Suppressor macrophage (primary cell): Measurements from ENCODE around the gene CCNJL.
"Not testable (repeated sequence)": the region's sequence is repeated elsewhere in the genome, so short reads cannot be mapped to it uniquely, and the experiment has no call there.

Experiments
- DNase-seq, 4 experiments: peaks; one replicate each; pipeline ENCODE4 v3.0.0-alpha.2; 2020 to 2022
- total RNA-seq, 17 experiments: gene quantifications; one replicate each; lab custom pipeline; 2026; ENCODE audit warnings: mixed read lengths in 6 of 17, inconsistent platforms in 3 of 17; lab: John Stamatoyannopoulos, UW

The CCNJL gene, protein sequence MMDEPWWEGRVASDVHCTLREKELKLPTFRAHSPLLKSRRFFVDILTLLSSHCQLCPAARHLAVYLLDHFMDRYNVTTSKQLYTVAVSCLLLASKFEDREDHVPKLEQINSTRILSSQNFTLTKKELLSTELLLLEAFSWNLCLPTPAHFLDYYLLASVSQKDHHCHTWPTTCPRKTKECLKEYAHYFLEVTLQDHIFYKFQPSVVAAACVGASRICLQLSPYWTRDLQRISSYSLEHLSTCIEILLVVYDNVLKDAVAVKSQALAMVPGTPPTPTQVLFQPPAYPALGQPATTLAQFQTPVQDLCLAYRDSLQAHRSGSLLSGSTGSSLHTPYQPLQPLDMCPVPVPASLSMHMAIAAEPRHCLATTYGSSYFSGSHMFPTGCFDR
- total RNA-seq: 0 to 3.1 (median 0) reads per million in 17 experiments

DNA sequence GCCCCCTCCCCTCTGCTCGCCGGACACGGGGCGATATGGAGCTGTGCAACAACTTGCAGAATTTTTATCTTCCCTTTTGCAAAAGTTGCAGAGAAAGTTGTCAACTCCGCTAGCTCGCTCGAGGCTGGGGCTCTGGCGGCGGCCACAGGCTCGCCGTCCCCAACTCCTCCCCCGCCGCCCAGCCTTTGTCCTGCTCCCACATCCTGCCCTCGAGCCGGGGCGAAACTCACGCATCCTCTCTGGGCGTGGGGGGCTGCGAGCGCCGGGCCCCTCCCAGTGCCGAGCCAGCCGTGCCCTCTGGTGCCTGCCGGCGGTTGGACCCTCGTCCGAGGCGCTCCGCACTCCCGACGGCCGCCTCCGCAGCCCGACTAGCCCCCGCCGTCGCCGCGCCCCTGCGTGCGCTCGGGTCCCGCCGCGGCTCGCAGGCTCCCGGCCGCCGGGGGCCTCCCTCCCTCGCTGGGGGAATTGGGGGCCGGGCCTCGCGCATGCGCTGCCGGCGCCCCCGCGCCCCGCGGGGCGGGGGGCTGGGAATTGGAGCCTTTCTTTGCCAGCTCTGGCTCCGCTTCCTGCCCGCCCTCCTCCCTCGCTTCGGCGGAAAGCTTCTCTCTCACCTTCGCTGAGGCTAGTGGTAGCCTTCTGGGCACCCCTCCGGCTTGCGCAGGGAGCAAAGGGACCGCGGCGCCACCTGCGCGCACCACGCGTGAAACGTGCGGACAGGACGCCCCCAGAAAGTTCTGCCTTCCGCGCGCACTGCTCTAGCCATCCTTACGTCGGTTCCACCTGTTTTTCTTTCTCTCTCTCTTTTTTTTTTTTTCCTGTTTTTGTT lies at the start of gene CCNJL:
Gene CCNJL, minus strand, starts transcription at position 431 of the 826 bp plus-strand sequence. CDS start 641 bp downstream, outside the sequence.
- DNase-seq: peak in 3 of 4 experiments; percentile 11 to 39 (median 24)

DNA sequence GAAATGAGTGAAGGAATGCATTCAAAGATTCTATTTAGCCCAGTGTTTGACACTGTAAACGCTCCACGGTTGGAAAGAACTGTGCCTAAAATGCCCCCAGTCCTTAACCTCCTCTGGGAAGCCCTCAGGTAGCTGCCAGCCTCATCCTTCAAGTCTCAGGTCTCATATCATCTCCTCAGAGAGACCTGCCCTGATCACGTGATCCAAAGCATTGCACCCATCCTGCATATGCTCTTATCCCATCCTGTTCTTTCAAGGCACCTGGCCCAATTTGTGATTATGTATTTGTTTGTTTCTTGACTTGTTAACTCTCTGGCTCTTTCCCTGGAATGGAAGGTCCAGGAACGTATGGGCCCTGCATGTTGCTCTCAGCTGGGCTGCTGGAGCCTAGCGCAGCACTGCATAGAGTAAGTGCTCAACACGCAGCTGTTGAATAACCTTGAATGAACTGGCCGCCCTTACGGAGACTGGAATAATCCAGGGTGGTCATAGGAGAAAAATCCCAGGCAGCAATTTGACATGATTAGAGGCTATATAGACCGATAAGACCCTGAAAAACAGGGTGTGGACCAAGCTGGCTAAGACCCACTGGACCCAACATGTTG lies 49.4 kb upstream of the CCNJL start:
- no peak for DNase-seq

DNA sequence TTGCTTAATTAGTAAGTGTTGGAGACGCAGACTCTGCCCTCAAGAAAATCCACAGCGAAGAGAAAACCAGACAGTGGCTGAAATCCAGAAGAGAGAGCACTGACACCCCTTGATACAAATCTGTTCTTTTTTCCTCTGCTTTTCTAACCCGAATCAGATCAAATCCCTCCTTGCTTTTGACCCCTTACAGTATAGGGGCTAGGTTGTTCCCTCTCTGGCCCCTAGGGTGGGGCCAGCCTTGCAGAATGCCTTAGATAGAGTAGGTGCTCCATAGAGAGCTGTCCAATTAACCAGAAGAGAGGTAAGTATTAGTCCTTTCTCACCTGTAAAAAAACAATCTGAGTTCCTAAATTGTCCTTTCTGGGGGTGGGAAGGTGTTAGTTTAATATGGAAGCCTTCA lies 47.9 kb upstream of the CCNJL start:
- DNase-seq: no peak

DNA sequence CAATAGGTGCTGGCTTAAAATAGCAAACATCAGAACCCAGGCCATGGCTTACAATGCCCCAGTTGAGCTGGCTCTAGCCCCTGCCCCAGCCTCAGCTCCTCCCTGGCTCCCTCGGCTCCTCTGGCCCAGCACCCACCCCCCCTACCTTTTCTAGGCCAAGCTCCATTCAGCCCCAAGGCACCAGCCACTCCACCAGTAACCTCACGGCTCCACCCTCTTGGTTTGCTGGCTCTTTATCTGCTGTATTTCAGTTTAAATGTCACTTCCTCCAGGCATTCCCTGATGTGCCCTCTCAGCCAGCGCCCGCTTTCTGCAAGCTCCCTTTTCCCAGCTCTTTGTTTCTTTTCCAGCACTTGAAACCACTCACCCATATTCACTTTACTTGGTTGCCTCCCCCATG lies 47.5 kb upstream of the CCNJL start:
- no peak for DNase-seq

DNA sequence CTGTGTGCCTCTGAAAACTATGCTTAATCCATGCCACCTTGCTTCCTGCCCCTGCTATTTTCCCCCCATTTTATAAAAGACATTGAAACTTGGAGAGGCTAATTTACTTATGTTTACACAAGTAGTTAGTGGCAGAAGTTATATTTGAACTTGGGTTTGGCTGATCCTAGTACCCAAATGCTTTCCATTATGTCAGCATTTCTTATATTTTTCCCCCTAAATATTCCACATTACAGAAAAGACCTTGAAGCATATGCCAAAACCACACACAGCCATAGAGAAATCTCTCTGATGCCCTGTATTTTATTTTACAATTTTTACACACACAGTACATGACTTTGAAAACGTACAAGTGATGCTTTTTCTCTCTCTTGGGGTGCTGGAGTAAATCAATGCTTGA lies 46.9 kb upstream of the CCNJL start:
- DNase-seq: no peak

DNA sequence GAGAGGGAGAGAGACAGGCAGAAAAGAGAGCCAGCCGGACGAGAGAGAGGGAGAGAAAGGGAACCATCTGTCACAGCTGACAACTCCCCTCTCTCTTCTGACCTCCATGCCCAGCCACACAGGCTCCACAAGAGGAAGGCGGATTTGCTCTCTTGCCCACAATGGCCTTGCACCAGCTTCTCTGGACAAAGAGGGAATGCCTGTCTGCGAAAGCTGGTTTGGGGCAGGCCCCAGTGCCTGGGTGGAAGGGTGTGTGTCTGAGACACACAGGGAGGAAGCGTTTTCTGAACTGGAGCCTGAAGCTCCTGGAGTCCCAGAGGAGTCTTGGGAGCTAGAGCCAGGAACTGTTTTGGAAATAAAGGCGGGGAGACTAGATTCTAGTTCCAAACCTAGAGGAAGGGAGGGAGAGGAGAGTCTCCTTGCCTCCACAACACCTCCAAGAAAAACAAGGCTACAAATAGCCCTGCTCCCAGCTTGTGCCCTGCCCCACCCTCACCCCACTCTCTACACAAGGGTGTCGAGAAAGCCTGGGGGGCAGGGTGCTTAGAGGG lies 45.6 kb upstream of the CCNJL start:
- DNase-seq: no peak

DNA sequence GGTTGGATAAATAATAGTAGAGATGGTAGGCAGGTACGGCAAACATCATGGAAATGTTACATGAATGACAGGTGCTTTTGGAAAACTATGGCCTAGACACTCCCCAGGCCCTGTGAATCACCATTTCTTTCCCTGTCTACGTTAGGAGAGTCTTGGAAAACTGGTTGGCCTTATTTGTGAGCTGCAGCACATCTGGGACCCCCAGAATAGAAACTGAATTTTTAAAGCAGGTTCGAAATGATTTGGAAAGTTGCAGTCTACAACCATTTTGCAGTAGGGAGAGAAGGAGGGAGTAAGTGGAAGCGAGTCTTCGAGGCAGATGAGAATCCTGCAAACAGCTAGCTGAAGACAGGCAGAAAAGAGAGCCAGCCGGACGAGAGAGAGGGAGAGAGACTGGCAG lies 45.0 kb upstream of the CCNJL start:
- no peak for DNase-seq

DNA sequence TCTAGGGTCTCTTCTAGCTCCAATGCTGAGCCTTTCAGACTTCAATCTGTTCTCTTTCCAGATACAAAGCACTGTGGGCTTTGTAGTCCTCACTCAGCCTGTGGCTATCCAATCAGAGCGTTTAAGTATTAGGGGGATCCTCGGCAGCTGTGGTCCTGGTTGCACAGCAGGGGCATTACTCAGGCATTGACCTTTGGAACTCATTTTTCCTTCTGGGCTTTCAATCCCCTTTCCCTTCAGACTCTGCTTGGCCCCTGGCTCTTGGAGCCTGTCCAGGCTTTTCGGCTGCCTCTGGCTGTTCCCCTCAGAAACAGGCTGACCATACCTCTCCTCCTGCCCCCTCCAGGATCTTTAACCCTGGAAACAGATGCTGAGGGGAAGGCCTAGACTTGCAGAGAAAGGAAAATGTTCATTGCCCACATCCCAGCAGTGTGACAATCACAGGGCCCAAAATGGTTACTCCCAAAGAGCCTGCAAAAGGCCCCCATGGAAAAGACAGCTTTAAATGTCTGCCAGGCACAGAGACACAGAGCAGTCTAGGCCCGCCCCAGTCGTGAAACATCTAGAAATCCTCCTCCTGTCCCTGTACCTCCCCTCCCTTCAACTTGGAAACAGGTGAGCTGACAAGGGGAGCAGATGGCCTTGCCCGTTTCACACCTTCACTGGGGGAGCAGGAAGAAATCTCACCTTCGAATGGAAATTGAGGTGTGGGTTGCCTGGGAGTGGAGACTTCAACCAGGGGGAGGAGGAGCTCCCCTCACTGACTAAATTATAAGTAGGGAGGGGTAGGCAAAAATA lies 44.4 kb upstream of the CCNJL start:
- no peak for DNase-seq

DNA sequence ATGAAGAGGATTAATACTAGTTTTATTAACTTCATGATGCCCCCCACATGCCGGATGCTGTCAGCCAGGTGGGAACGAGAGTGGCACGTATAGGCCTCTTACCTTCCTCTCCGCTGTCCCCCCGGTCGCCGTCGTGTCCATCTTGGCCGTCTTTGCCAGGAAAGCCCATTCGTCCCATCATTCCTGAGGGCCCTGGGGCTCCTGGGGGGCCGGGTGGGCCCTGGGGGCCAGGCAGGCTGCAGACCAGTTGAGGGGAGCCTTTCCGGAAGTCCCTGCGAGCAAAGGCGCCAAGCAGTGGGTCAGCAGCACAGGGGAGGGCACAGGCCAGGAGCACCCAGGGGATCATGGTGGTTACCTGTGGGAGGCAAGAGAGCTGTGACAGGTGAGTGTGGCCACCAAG lies 42.3 kb upstream of the CCNJL start:
- DNase-seq: no peak

DNA sequence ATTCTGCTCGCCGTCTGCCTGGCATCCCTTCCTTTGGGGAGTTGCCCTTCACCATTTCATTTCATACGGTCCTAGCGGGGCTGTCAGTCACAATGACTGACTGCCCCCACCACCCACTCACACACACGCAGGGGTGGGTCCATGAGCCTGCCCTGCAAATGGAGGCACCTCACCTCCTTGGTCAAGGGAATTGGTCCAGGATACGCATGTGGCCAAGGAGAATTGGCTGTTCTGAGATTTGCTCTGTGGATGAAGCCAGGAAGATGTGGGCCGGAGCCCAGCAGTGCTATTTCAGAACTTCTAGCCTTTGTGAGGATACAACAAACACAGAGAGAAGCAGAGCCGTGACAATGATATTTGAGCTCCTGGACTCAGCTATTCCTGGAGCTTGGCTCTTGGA lies 41.0 kb upstream of the CCNJL start:
- DNase-seq: no peak

DNA sequence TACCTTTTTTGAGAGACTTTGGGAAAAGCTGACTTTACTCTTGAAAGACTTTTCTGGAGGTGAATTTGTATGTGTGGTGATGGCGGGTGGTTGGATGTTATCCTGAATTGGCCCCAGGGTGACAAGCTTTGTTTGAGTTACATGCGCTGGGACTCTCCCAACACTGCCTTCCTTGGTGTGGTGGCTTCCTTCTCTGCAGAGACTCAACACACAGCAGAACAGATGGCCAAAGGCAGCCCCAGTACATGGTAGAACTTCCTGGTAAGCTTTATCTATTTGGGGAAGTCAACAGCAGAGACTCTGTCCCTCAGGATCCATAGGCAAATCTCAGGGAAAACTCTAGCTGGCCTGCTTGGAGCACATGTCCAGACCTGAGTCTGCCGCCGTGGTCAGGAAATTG lies 39.9 kb upstream of the CCNJL start:
- peak in 3 of 4 experiments; percentile 10 to 35 (median 26) for DNase-seq

DNA sequence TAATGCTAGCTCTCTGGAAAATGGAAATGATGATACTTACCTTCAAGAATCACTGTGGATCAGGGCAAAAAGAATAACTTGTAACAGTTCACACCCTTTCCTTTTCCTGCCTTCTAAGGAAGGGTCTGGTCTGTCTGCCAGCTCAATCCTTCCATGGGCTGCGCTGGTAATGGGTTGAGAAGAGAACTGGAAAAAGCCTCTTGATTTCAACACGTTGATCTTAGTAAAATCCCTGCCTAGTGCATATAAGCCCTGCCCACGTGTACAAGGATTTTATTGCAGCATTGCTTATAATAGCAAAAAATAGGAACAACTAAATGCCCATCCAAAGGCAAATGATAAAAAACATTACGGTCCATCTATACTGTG lies 37.6 kb upstream of the CCNJL start:
- DNase-seq: no peak

DNA sequence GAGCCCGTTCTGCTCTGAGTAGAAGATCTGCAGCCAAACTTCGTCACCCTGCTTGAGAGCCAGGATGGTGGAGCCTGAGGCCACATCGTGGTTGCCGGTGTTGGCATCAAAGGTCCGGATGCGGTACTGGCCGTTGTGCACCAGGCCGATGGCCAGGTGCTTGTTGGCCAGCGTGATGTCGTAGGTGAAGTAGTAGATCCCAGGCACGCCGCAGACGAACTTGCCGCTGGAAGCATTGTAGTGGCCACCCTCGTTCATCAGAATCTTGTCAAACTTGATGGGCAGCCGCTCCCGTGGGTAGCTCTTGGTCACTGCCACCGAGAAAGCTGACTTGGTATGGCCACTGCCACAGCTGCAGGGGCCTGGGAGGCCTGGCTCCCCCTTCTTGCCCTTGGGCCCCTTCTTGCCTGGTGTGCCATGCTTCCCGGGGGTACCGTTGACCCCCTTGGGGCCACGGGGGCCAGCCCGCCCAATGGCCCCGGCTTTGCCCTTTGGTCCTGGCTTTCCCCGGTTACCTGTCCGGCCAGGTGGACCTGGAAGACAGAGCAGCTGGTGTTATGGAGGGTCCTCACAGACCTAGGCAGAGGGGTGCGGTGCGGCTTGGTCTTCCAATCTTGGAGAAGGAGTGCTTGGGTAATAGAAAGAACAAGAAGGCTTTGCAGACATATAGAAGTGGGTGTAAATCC lies 37.0 kb upstream of the CCNJL start:
- no peak for DNase-seq

DNA sequence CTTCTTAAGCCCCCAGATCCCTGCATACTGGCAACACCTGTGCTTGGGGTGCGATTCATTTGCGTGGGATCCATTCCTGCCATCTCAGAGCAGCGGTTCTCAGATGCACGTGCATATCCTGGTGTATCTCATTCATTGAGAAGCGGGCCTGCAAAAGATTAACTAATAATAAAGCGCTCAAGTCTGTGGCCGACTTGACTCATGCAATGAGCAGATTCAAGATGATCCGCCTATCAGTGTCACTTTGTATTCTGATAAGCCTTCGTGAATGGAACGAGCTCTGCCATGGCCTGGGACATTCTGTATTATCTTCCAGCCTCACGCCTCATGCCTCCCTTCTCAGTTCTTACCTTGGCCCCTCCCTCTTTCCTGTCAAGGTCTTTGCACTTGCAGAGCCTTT lies 35.7 kb upstream of the CCNJL start:
- DNase-seq: no peak

DNA sequence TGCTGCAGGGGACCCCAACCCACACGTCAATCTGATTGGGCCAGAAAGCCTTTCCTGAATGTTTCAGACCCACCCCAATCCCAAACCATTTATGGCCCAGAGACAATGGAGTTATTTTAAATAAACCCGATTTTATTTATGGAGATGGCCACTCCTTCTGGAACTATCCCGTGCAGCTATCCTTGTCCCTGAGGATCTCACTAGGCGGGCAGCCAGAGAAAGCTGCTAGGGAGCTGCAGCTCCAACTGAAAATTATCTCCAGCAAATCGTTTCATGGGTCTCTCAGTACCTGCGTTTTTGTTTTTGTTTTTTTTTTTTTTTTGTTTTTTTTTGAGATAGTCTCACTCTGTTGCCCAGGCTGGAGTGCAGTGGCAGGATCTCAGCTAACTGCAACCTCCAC lies 35.1 kb upstream of the CCNJL start:
- DNase-seq: no peak

DNA sequence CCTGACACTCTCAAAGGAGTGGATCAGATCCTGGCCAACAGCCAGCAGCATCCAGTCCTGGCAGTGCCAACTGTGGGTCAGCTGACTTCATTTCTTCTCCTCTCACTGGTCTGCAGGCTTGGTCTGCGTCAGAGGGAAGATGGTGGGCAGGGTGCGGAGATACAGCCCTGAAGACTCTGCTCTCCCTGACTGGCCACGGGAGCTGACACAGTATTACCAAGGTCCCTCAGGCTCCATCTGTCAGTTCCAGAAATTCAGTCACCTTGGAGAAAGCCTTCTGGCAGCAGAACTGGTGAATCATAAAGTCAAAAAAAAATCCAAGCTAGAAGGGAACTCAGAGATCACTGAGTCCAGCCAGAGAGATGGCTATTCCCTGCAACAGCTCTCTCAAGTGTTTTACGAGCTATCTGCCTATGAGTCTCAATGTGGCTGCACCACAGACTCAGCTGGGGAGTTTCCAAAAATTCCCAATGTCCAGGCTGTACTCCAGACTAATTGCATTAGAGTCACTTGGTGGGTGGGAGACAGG lies 30.1 kb upstream of the CCNJL start:
- DNase-seq: no peak

DNA sequence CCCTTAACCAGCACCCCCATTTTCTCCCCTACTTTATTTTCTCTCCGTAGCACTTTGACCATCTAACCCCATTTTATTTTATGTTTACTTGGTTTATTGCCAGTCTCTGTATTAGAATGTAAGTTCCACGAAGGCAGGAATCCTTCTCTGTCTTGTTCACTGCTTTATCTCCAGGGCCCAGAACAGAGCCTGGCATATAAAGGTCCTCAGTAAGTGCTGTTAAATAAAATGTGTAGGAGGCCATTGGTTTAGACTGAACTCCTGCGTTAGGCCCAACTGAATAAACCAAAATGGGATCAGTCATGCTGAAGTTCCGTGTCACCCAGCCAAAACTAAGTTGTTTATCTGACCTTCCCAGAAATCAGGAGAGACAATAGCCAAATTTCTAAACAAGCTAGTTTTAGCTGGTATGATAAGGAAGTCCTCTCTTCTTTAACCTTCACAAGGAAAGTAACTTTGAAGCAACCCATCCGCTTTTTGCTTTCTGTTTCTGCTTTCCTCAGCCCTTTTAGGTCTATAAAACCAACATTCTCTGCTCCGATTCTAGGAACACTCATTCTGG lies 29.0 kb upstream of the CCNJL start:
- no peak for DNase-seq

DNA sequence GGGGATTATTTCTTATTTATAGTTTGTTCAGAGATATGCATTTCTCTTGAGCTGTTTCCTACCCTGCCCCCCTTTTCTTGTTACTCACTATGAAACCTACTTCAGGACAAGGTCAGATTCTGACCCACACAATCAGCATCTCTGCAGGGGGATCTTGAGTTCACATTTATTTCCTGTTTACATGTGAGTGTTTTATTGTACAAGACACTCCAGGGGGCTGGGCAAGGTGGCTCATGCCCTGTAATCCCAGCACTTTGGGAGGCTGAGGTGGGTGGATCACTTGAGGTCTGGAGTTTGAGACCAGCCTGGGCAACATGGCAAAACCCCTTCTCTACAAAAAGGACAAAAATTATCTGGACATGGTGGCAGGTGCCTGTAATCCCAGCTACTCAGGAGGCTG lies 28.1 kb upstream of the CCNJL start:
- not testable (repeated sequence) for DNase-seq

DNA sequence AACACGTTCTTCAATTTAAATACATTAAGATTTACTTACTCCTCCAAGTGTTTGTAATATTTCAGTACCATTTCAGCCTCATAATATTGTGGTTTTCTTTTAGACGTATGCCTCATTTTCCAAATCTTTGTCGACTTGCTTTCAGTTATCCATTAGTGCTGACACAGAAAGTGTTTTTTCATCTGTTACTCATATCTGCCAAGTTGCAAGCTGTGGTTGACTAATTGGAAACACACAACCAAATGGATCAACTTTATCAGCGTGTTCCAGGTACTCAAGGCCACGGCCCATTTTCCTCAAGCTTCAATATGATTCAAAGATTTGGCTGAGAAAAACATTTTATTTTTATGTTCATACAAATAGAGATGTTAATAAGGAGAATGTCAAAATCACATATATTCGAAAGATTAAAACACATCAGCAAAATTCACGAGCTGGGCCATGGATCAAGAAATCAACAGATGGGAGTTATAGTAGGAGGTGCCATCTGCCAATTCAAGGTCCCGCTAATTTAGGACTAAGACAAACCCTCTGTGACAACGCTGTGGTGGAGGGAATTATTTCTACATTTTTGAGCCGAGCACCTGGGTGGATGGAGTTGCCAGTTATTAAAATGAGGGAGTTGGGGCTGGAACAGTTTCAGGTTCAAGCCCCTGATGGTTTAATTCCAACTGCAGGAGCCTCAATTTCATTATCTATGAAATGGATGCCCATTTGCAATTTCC lies 27.2 kb upstream of the CCNJL start:
- DNase-seq: no peak

DNA sequence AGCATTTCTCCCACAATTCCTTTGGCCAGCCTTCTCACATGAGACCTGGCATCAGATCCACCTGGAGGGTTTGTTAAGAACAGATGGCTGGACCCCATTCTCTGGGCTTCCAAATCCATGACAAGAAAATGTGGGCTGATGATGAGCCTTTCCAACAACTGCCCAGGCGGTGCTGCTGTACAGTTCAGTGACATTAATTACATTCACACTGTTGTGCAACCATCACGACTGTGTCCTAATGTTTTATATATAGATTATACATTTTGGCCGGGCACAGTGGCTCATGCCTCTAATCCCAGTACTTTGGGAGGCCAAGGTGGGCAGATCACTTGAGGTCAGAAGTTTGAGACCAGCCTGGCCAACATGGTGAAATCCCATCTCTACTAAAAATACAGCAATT lies 22.4 kb upstream of the CCNJL start:
- DNase-seq: not testable (repeated sequence)
